NCI-H2196 (cell line): ENCODE measurements around the gene OASL.
A peak's percentile ranks its signal among the peaks of the same experiment; 100 is the strongest.

ENCODE experiments used
- DNase-seq: peaks from one replicate; lab custom pipeline; 2025; ENCODE audit not compliant: unreplicated experiment; lab: John Stamatoyannopoulos, UW

The OASL gene

GRCh38 chr12:120992989-120993388, 46.1 kb downstream of the OASL start:
- no peak for DNase-seq

GRCh38 chr12:120991965-120992364, 47.1 kb downstream of the OASL start:
- no peak for DNase-seq

GRCh38 chr12:120990487-120991055, 48.5 kb downstream of the OASL start:
- no peak for DNase-seq

- DNase-seq, result no peak
Observed at GRCh38 chr12:120989687-120990086, 49.4 kb downstream of the OASL start.

GRCh38 chr12:120988658-120989057, 50.4 kb downstream of the OASL start:
- DNase-seq, result no peak

- no peak for DNase-seq
Observed at GRCh38 chr12:120988234-120988633, 50.8 kb downstream of the OASL start.

- DNase-seq, result no peak
Observed at GRCh38 chr12:120984351-120984898, 54.6 kb downstream of the OASL start.

GRCh38 chr12:120983759-120984158, 55.3 kb downstream of the OASL start:
- no peak for DNase-seq

- DNase-seq, result no peak
Observed at GRCh38 chr12:120982659-120983058, 56.4 kb downstream of the OASL start.

- no peak for DNase-seq
Observed at GRCh38 chr12:120981407-120981941, 57.6 kb downstream of the OASL start.

- DNase-seq, result no peak
Observed at GRCh38 chr12:120980800-120981368, 58.2 kb downstream of the OASL start.

GRCh38 chr12:120979862-120980696, 59.0 kb downstream of the OASL start:
- no peak for DNase-seq

GRCh38 chr12:120979220-120979861, 59.7 kb downstream of the OASL start:
- DNase-seq, result no peak

GRCh38 chr12:120978296-120979219, 60.5 kb downstream of the OASL start, which contains the start of gene HNF1A:
Gene HNF1A (plus strand): TSS chr12:120978543. CDS start chr12:120978769, 226 bp downstream.
- DNase-seq, result no peak

- no peak for DNase-seq
Observed at GRCh38 chr12:120977531-120978295, 61.3 kb downstream of the OASL start.

GRCh38 chr12:120972870-120973543, 66.0 kb downstream of the OASL start:
- no peak for DNase-seq

GRCh38 chr12:120971299-120972180, 67.5 kb downstream of the OASL start:
- DNase-seq, result peak; percentile 70

GRCh38 chr12:120970310-120970709, 68.7 kb downstream of the OASL start:
- DNase-seq, result no peak
